NB4 (cell line): ENCODE results near the gene CDH1.
"Not testable (repeated sequence)": the region's sequence is repeated elsewhere in the genome, so short reads cannot be mapped to it uniquely, and the experiment has no call there.

Experiments used
- DNase-seq: peaks from one replicate; pipeline ENCODE4 v3.0.0; 2010; ENCODE audit warnings: low read depth
- H3K4me3 ChIP-seq: one replicate; pipeline ENCODE4 v1.5.1; 2011; ENCODE audit warnings: mild to moderate bottlenecking, low read depth, low read length, moderate library complexity
- MYC ChIP-seq: IDR thresholded peaks from 2 replicates; pipeline ENCODE4 v1.6.1; 2011; ENCODE audit warnings: low read depth, low read length
- POLR2A ChIP-seq: IDR thresholded peaks from 2 replicates; pipeline ENCODE4 v1.6.1; 2011; ENCODE audit warnings: mild to moderate bottlenecking; ENCODE audit not compliant: insufficient read length; ENCODE audit errors: extremely low read depth
- TF ChIP-seq, protein P1 (sequence below): IDR thresholded peaks from 2 replicates; pipeline ENCODE4 v1.6.1; 2011; ENCODE audit warnings: low read depth, low read length
- TF ChIP-seq, protein P2 (sequence below): IDR thresholded peaks from one replicate; pipeline ENCODE4 v1.5.1; 2012; ENCODE audit warnings: low read depth, low read length

Gene CDH1

GRCh38 chr16:68711421-68712139, 25.5 kb upstream of the CDH1 start:
- TF ChIP-seq MYC = no peak
- TF ChIP-seq, protein P1, sequence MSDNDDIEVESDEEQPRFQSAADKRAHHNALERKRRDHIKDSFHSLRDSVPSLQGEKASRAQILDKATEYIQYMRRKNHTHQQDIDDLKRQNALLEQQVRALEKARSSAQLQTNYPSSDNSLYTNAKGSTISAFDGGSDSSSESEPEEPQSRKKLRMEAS = no peak
- TF ChIP-seq, protein P2, sequence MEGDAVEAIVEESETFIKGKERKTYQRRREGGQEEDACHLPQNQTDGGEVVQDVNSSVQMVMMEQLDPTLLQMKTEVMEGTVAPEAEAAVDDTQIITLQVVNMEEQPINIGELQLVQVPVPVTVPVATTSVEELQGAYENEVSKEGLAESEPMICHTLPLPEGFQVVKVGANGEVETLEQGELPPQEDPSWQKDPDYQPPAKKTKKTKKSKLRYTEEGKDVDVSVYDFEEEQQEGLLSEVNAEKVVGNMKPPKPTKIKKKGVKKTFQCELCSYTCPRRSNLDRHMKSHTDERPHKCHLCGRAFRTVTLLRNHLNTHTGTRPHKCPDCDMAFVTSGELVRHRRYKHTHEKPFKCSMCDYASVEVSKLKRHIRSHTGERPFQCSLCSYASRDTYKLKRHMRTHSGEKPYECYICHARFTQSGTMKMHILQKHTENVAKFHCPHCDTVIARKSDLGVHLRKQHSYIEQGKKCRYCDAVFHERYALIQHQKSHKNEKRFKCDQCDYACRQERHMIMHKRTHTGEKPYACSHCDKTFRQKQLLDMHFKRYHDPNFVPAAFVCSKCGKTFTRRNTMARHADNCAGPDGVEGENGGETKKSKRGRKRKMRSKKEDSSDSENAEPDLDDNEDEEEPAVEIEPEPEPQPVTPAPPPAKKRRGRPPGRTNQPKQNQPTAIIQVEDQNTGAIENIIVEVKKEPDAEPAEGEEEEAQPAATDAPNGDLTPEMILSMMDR = no peak
- TF ChIP-seq POLR2A = no peak
- DNase-seq = peak; percentile 77
- no peak overlapping the region for H3K4me3 ChIP-seq

GRCh38 chr16:68713361-68713760, 23.7 kb upstream of the CDH1 start:
- TF ChIP-seq POLR2A = no peak
- TF ChIP-seq, protein P1 = no peak
- TF ChIP-seq, protein P2 = no peak
- no peak for TF ChIP-seq MYC
- no peak overlapping the region for H3K4me3 ChIP-seq
- no peak for DNase-seq

- DNase-seq = peak; percentile 29
- H3K4me3 ChIP-seq = no peak overlapping the region
- no peak for TF ChIP-seq MYC
- TF ChIP-seq, protein P1 = no peak
- TF ChIP-seq, protein P2 = no peak
- TF ChIP-seq POLR2A = no peak
These were observed 21.6 kb upstream of the CDH1 start for GRCh38 chr16:68715471-68715870.

DNA sequence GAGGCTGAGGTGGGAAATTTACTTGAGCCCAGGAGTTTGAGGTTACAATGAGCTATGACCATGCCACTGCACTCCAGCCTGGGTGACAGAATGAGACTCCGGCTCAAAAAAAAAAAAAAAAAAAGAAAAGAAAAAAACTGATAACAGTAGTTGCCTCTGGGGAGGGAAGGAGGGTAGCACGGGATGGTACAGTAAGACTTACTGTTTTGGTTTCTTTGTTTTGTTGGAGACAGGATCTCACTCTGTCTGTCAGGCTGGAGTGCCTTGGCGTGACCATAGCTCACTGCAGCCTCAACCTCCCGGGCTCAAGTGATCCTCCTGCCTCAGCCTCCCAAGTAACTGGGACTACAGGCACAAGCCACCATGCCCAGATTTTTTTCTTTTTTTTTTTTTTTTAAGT, 20.6 kb upstream of the CDH1 start:
- H3K4me3 ChIP-seq, DNase-seq: not testable (repeated sequence)

- no peak overlapping the region for H3K4me3 ChIP-seq
- TF ChIP-seq MYC (no peak), POLR2A (no peak)
- TF ChIP-seq, protein P2 = no peak
- TF ChIP-seq, protein P1 = no peak
- no peak for DNase-seq
These were observed 19.4 kb upstream of the CDH1 start for GRCh38 chr16:68717684-68718083.

DNA sequence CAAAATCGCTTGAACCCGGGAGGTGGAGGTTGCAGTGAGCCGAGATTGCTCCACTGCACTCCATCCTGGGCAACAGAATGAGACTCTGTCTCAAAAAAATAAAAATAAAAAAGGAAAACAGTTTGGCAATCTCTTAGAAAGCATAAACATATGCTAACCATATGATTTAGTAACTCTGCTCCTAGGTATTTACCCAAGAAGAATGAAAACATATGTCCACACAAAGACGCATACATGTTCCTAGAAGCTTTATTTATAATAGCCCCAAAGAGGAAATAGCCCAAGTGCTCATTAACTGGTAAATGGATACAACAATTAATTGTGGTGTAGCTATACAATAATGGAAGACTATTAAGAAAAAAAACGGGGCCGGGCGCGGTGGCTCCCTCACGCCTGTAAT, 18.5 kb upstream of the CDH1 start:
- TF ChIP-seq, protein P1 = no peak
- TF ChIP-seq MYC (no peak), POLR2A (no peak)
- TF ChIP-seq, protein P2 = no peak
- H3K4me3 ChIP-seq = no peak overlapping the region
- DNase-seq = no peak
